Fibroblast of pulmonary artery (primary cell): Measurements from ENCODE around the gene GUCY2C.

Experiments used
- DNase-seq: peaks from one replicate; pipeline ENCODE4 v3.0.0-alpha.2; 2010; ENCODE audit warnings: low read depth
- H3K4me3 ChIP-seq: replicated peaks from 2 replicates; pipeline ENCODE4 v1.5.1; 2011; ENCODE audit warnings: low read depth, mild to moderate bottlenecking, control low read depth, low read length, moderate library complexity
- TF ChIP-seq, protein P1 (sequence below): IDR thresholded peaks from 2 replicates; pipeline ENCODE4 v1.5.1; 2011; ENCODE audit warnings: mild to moderate bottlenecking, control low read depth, low read length, inconsistent platforms; ENCODE audit errors: missing control alignments

GUCY2C gene

DNA sequence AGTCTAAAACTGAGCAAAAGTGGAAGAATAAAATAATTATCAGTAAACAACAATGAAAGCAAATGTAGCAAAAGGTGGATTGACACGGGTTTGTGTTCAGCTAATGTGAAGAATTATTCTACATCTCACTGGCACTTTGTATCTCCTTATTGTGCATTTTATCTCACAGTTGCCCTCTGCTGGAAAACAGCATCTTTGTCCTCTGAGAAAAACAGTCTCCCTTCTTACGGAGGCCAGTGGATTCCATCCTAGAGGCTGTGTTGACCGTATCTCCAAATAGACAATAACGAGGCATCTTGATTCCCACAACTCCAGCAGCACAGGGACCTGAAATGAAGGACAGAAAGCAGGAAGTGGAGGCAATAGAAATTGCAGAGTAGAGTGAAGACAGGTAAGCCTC, 77.4 kb downstream of the GUCY2C start:
- TF ChIP-seq, protein P1, sequence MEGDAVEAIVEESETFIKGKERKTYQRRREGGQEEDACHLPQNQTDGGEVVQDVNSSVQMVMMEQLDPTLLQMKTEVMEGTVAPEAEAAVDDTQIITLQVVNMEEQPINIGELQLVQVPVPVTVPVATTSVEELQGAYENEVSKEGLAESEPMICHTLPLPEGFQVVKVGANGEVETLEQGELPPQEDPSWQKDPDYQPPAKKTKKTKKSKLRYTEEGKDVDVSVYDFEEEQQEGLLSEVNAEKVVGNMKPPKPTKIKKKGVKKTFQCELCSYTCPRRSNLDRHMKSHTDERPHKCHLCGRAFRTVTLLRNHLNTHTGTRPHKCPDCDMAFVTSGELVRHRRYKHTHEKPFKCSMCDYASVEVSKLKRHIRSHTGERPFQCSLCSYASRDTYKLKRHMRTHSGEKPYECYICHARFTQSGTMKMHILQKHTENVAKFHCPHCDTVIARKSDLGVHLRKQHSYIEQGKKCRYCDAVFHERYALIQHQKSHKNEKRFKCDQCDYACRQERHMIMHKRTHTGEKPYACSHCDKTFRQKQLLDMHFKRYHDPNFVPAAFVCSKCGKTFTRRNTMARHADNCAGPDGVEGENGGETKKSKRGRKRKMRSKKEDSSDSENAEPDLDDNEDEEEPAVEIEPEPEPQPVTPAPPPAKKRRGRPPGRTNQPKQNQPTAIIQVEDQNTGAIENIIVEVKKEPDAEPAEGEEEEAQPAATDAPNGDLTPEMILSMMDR, result peak; percentile 59
- no peak overlapping the region for H3K4me3 ChIP-seq
- DNase-seq, result peak; percentile 53

DNA sequence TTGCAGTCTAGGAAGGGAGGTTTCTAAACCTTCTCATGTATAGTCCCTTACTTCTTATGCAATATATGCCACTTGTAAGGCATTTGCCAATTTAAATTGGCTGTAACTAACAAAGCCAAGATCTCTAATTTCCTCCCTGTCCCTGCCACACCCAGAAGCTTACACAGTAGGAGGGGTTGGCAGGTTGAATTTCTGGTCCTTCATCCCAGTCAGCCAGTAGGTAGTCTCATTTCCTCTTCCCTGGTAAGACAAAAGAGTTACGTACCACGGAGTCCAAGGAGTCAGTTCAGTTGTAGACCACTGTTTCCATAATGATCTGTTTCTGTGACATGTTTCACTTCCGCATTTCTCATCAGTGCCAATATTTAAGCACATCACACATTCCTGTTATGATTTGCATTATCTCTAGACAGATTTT, 81.7 kb downstream of the GUCY2C start:
- TF ChIP-seq, protein P1, result no peak
- no peak for DNase-seq
- no peak overlapping the region for H3K4me3 ChIP-seq

GRCh38 chr12:14613718-14614117, 82.7 kb downstream of the GUCY2C start:
- TF ChIP-seq, protein P1, result no peak
- no peak for DNase-seq
- H3K4me3 ChIP-seq, result no peak overlapping the region

GRCh38 chr12:14612898-14613445, 83.4 kb downstream of the GUCY2C start:
- TF ChIP-seq, protein P1, result no peak
- H3K4me3 ChIP-seq, result no peak overlapping the region
- no peak for DNase-seq

- no peak overlapping the region for H3K4me3 ChIP-seq
- TF ChIP-seq, protein P1, result no peak
- DNase-seq, result no peak
Observed at GRCh38 chr12:14612250-14612649, 84.1 kb downstream of the GUCY2C start.

GRCh38 chr12:14611640-14612203, 84.7 kb downstream of the GUCY2C start:
- H3K4me3 ChIP-seq, result no peak overlapping the region
- DNase-seq, result no peak
- TF ChIP-seq, protein P1, result no peak

GRCh38 chr12:14607568-14607967, 88.8 kb downstream of the GUCY2C start:
- no peak overlapping the region for H3K4me3 ChIP-seq
- TF ChIP-seq, protein P1, result no peak
- no peak for DNase-seq
